ENCODE data around the gene ZNF133.

The ZNF133 gene

DNA sequence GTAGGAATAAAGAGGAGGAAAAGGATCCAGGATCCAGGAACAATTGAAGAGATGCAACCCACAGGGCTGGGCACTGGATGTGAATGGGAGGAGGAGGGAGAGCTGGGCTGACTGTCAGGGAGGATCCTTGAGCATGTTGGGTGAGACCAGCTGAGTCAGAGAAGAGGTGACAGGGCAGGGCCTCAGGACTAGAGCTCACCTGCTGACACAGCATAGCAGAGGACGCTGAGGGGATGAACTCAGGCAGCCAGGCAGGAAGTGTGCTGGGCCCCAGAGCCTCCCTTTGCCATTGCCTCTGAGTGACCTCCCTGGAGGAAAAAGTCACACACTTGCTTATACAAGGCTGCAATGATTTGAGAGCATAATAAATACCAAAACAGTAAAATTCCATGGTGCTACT lies 72.3 kb downstream of the ZNF133 start:
- Mint-ChIP-seq H3K9me3 (peaks cover 5% of the 10 kb centered on the region), H3K36me3 (ENCODE audit: low read depth) (no peaks in the 10 kb centered on the region), H3K4me1 (no peaks in the 10 kb centered on the region), H3K4me3 (no peak overlapping the region), H3K27me3 (ENCODE audit: low read depth) (peaks cover 4% of the 10 kb centered on the region), H3K27ac (peak overlapping the region in 2 of 3 experiments; percentile 2 to 30)
- no peak for TF ChIP-seq CTCF (IDR thresholded peaks at IDR 0.05; ENCODE audit: unreplicated experiment in 3 of 3)

DNA sequence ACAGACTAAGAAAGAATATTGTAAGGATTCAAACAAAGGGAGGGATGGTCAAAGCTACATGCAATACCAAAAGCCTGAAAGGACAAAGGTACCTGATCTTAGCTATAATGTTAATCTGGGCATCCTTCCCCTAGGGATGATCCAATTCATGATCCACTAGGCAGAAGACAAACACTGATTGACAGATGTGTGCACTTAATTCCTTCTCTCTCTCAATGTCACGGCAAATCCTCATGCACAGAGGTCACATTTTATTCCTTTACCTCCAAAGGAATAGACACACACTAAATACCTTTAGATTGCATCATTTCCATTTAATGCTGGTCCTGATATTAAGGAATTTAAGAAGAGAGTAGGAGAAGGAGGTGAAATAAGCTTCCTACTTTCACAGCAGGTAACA lies 73.4 kb downstream of the ZNF133 start:
- Mint-ChIP-seq H3K36me3 (ENCODE audit: low read depth) (no peaks in the 10 kb centered on the region), H3K4me1 (no peaks in the 10 kb centered on the region), H3K27me3 (ENCODE audit: low read depth) (peaks cover 4% of the 10 kb centered on the region), H3K4me3 (no peak overlapping the region), H3K27ac (no peak overlapping the region), H3K9me3 (peaks cover 7% of the 10 kb centered on the region)
- no peak for TF ChIP-seq CTCF (IDR thresholded peaks at IDR 0.05; ENCODE audit: unreplicated experiment in 3 of 3)

GRCh38 chr20:18362916-18363315 lies 74.6 kb downstream of the ZNF133 start:
- peaks cover 4% of the 10 kb centered on the region for H3K9me3 Mint-ChIP-seq
- no peaks in the 10 kb centered on the region for H3K4me1 Mint-ChIP-seq
- no peaks in the 10 kb centered on the region for H3K36me3 Mint-ChIP-seq (ENCODE audit: low read depth)
- no peak for TF ChIP-seq CTCF (IDR thresholded peaks at IDR 0.05; ENCODE audit: unreplicated experiment in 3 of 3)
- H3K4me3 Mint-ChIP-seq: no peak overlapping the region
- no peak overlapping the region for H3K27ac Mint-ChIP-seq
- H3K27me3 Mint-ChIP-seq (ENCODE audit: low read depth): peaks cover 4% of the 10 kb centered on the region

DNA sequence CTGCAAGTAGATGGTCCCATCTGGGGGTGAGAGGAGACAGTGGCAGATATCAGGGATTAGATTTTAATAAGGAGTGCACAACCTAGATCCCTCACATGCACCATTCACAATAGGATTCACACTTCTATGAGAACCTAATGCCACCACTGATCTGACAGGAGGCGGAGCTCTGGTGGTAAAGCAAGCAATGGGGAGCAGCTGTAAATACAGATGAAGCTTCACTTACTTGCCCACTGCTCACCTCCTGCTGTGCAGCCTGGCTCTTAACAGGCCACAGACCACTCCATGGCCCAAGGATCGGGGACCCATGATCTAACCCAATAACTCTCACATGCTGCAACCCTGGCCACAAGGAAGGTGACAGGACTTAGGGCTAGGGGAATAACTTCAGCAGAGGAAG lies 75.4 kb downstream of the ZNF133 start:
- H3K27ac Mint-ChIP-seq: no peak overlapping the region
- H3K36me3 Mint-ChIP-seq (ENCODE audit: low read depth): no peaks in the 10 kb centered on the region
- H3K27me3 Mint-ChIP-seq (ENCODE audit: low read depth): peaks cover 4% of the 10 kb centered on the region
- no peak for TF ChIP-seq CTCF (IDR thresholded peaks at IDR 0.05; ENCODE audit: unreplicated experiment in 3 of 3)
- H3K4me3 Mint-ChIP-seq: no peak overlapping the region
- no peaks in the 10 kb centered on the region for H3K4me1 Mint-ChIP-seq
- peaks cover 4% of the 10 kb centered on the region for H3K9me3 Mint-ChIP-seq

DNA sequence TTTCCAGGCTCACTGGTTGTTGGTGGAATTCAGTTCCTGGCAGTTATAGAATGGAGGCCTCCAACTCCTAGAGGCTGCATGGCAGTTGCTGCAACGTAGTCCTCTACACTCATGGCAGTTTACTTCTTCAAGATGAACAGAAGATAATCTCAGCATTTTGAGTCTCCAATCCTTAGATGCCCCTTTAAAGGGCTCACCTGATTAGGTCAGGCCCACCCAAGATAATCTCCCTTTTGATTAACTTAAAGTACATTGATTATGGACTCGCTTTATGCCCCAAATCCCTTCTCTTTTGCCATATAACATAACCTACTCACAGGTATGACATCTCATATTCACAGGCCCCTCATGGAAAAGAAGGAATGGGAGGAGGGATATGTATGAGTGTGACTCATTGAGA lies 76.4 kb downstream of the ZNF133 start:
- H3K9me3 Mint-ChIP-seq: peaks cover 4% of the 10 kb centered on the region
- H3K4me1 Mint-ChIP-seq: no peaks in the 10 kb centered on the region
- no peak for TF ChIP-seq CTCF (IDR thresholded peaks at IDR 0.05; ENCODE audit: unreplicated experiment in 3 of 3)
- no peak overlapping the region for H3K27ac Mint-ChIP-seq
- no peaks in the 10 kb centered on the region for H3K36me3 Mint-ChIP-seq (ENCODE audit: low read depth)
- no peak overlapping the region for H3K4me3 Mint-ChIP-seq
- H3K27me3 Mint-ChIP-seq (ENCODE audit: low read depth): peaks cover 4% of the 10 kb centered on the region

Data from nephron (organoid).